IMR-90 (cell line): ENCODE measurements around the gene LRRC70. TPM values are rescaled to one million over a fixed set of nuclear protein-coding genes. Genes with fewer than 3 reads are reported as not detected.

Source experiments
- ATAC-seq: fragments of 200-7000 bp; cut with Tn5 transposase; 2 replicates; pipeline ENCODE4 v1.9.1; 2020; ENCODE audit warnings: low read depth, mild to moderate bottlenecking, moderate library complexity
- BruUV-seq: library from RNA; stranded (reverse); fragments of 400-500 nt; replicated peaks from 2 replicates; lab custom pipeline; 2021; lab: Mats Ljungman, UMichigan
- CTCF ChIA-PET: fragments of 300-600 bp; formaldehyde crosslinking; extraction: SDS; loops from one replicate; lab custom pipeline; 2021; ENCODE audit warnings: antibody characterized with exemption; lab: Yijun Ruan, JAX
- POLR2A ChIA-PET: fragments of 300-600 bp; sonication (Branson Sonifier 250); formaldehyde crosslinking; loops from one replicate; lab custom pipeline; 2022; ENCODE audit warnings: antibody characterized with exemption; ENCODE audit not compliant: unreplicated experiment; lab: Charles Lee
- DNase-seq: peaks from one replicate; pipeline ENCODE4 v3.0.0; 2013
- H2AFZ ChIP-seq: replicated peaks from 2 replicates; pipeline ENCODE3; 2013; ENCODE audit warnings: low read length, mild to moderate bottlenecking; ENCODE audit not compliant: poor library complexity
- H2AK5ac ChIP-seq: 2 replicates; pipeline ENCODE4 v1.6.1; 2013; ENCODE audit warnings: low read depth, low read length, inconsistent platforms
- H2AK9ac ChIP-seq: replicated peaks from 2 replicates; pipeline ENCODE3; 2013; ENCODE audit warnings: mild to moderate bottlenecking, low read depth, low read length, moderate library complexity; ENCODE audit not compliant: poor library complexity
- H2BK120ac ChIP-seq: 2 replicates; pipeline ENCODE4 v1.6.1; 2013; ENCODE audit warnings: low read depth, low read length, inconsistent platforms
- H2BK15ac ChIP-seq: 3 replicates; pipeline ENCODE4 v1.6.1; 2013; ENCODE audit warnings: low read depth, low read length, inconsistent platforms
- H2BK20ac ChIP-seq: 2 replicates; pipeline ENCODE4 v1.6.1; 2013; ENCODE audit warnings: low read depth, mild to moderate bottlenecking, inconsistent platforms, low read length, moderate library complexity
- H2BK5ac ChIP-seq: 2 replicates; pipeline ENCODE4 v1.6.1; 2013; ENCODE audit warnings: mild to moderate bottlenecking, low read depth, low read length, inconsistent platforms; ENCODE audit not compliant: poor library complexity, severe bottlenecking
- H3K14ac ChIP-seq: replicated peaks from 2 replicates; pipeline ENCODE4 v1.6.1; 2013; ENCODE audit warnings: low read depth, low read length, inconsistent platforms
- H3K18ac ChIP-seq: 2 replicates; pipeline ENCODE4 v1.6.1; 2013; ENCODE audit warnings: low read depth, low read length, control low read depth
- H3K23ac ChIP-seq: 2 replicates; pipeline ENCODE4 v1.6.1; 2013; ENCODE audit warnings: low read depth, low read length, inconsistent platforms
- H3K27ac ChIP-seq: 2 replicates; pipeline ENCODE4 v1.5.1; 2013; ENCODE audit warnings: mild to moderate bottlenecking, control low read depth, low read length; ENCODE audit not compliant: insufficient read depth
- H3K27me3 ChIP-seq: 2 replicates; pipeline ENCODE4 v1.6.1; 2013; ENCODE audit warnings: low read length; ENCODE audit not compliant: control insufficient read depth, insufficient read depth
- H3K36me3 ChIP-seq: 2 replicates; pipeline ENCODE4 v1.6.1; 2013; ENCODE audit warnings: low read length, mixed read lengths; ENCODE audit not compliant: control insufficient read depth, insufficient read depth
- H3K4ac ChIP-seq: 2 replicates; pipeline ENCODE4 v1.6.1; 2013; ENCODE audit warnings: low read depth, low read length, inconsistent platforms
- H3K4me1 ChIP-seq: 2 replicates; pipeline ENCODE4 v1.6.1; 2013; ENCODE audit warnings: low read length, mixed read lengths; ENCODE audit not compliant: control insufficient read depth, insufficient read depth
- H3K4me2 ChIP-seq: 2 replicates; pipeline ENCODE4 v1.6.1; 2013; ENCODE audit warnings: low read depth, mild to moderate bottlenecking, control low read depth, low read length, moderate library complexity
- H3K4me3 ChIP-seq: 2 replicates; pipeline ENCODE4 v1.5.1; 2013; ENCODE audit warnings: low read depth, mild to moderate bottlenecking, control low read depth, low read length, moderate library complexity; ENCODE audit not compliant: insufficient read depth
- H3K56ac ChIP-seq: 2 replicates; pipeline ENCODE4 v1.6.1; 2013; ENCODE audit warnings: low read length, inconsistent platforms; ENCODE audit not compliant: insufficient read depth; ENCODE audit errors: extremely low read depth
- H3K79me1 ChIP-seq, 2 experiments: 2 replicates each; pipeline ENCODE4 v1.6.1; 2013; ENCODE audit warnings: low read length in 2 of 2, inconsistent platforms in 1 of 2, low read depth in 1 of 2
- H3K9ac ChIP-seq: 2 replicates; pipeline ENCODE4 v1.6.1; 2013; ENCODE audit warnings: low read depth, low read length, control low read depth
- H3K9me1 ChIP-seq: 2 replicates; pipeline ENCODE4 v1.6.1; 2013; ENCODE audit warnings: low read length, inconsistent platforms; ENCODE audit not compliant: insufficient read depth
- H3K9me3 ChIP-seq: 2 replicates; pipeline ENCODE4 v1.6.1; 2013; ENCODE audit warnings: low read length; ENCODE audit not compliant: control insufficient read depth, insufficient read depth
- H4K20me1 ChIP-seq: 2 replicates; pipeline ENCODE4 v1.6.1; 2013; ENCODE audit warnings: low read length, inconsistent platforms; ENCODE audit not compliant: insufficient read depth
- H4K5ac ChIP-seq: 2 replicates; pipeline ENCODE4 v1.6.1; 2013; ENCODE audit warnings: mild to moderate bottlenecking, low read depth, low read length, control low read depth
- H4K8ac ChIP-seq, 2 experiments: 2 replicates each; pipeline ENCODE4 v1.6.1; 2013; ENCODE audit warnings: low read depth in 2 of 2, low read length in 2 of 2, control low read depth in 1 of 2, inconsistent platforms in 1 of 2
- H4K91ac ChIP-seq: 2 replicates; pipeline ENCODE4 v1.6.1; 2013; ENCODE audit warnings: low read depth, low read length, inconsistent platforms; ENCODE audit not compliant: insufficient read depth
- BHLHE40 ChIP-seq: fragments of 150-350 bp; IDR thresholded peaks from 2 replicates; pipeline ENCODE4 v1.6.1; 2016; ENCODE audit warnings: mild to moderate bottlenecking, low read depth, low read length
- CEBPB ChIP-seq: IDR thresholded peaks from 2 replicates; pipeline ENCODE4 v1.6.1; 2012; ENCODE audit warnings: low read depth, low read length, improper control_type of control experiment
- CHD1 ChIP-seq: IDR thresholded peaks from 2 replicates; pipeline ENCODE4 v1.6.1; 2012; ENCODE audit warnings: low read depth, low read length, improper control_type of control experiment
- FOS ChIP-seq: fragments of 150-350 bp; IDR thresholded peaks from 2 replicates; pipeline ENCODE4 v1.6.1; 2016; ENCODE audit warnings: low read depth, low read length
- MAFK ChIP-seq: IDR thresholded peaks from 2 replicates; pipeline ENCODE4 v1.6.1; 2012; ENCODE audit warnings: low read depth, low read length, improper control_type of control experiment
- MAZ ChIP-seq: IDR thresholded peaks from 2 replicates; pipeline ENCODE4 v1.6.1; 2012; ENCODE audit warnings: low read depth, mild to moderate bottlenecking, low read length, improper control_type of control experiment, moderate library complexity, borderline replicate concordance
- MXI1 ChIP-seq: IDR thresholded peaks from 2 replicates; pipeline ENCODE4 v1.6.1; 2012; ENCODE audit warnings: low read depth, mild to moderate bottlenecking, low read length, moderate library complexity, borderline replicate concordance
- NFE2L2 ChIP-seq: fragments of 150-350 bp; IDR thresholded peaks from 2 replicates; pipeline ENCODE4 v1.6.1; 2016; ENCODE audit warnings: low read depth, mild to moderate bottlenecking, low read length
- POLR2A ChIP-seq: IDR thresholded peaks from 2 replicates; pipeline ENCODE4 v1.6.1; 2012; ENCODE audit warnings: mild to moderate bottlenecking, low read depth, low read length
- RAD21 ChIP-seq: IDR thresholded peaks from 2 replicates; pipeline ENCODE4 v1.6.1; 2012; ENCODE audit warnings: low read length, improper control_type of control experiment
- RCOR1 ChIP-seq: IDR thresholded peaks from 2 replicates; pipeline ENCODE4 v1.6.1; 2012; ENCODE audit warnings: mild to moderate bottlenecking, low read length, improper control_type of control experiment; ENCODE audit not compliant: insufficient replicate concordance
- SMC3 ChIP-seq: fragments of 150-350 bp; IDR thresholded peaks from 2 replicates; pipeline ENCODE4 v1.6.1; 2016; ENCODE audit warnings: low read depth, mild to moderate bottlenecking, antibody characterized with exemption, low read length, moderate library complexity
- WGBS, 2 experiments: methylation state at CpG; one replicate each; pipeline versions ENCODE4 v1.1.5 to v1.1.7; 2013; ENCODE audit warnings: missing lambda C conversion rate in 2 of 2; ENCODE audit not compliant: insufficient read length in 1 of 2; ENCODE audit errors: extremely low coverage in 2 of 2; 5-methylcytosine and 5-hydroxymethylcytosine counted together
- dilution Hi-C: fragments of 300-500 bp; cut with HindIII; formaldehyde crosslinking; loops from one replicate; pipeline ENCODE4 v1.14.3; 2018; ENCODE audit warnings: low sequenced_read_pairs; ENCODE audit not compliant: unreplicated experiment
- in situ Hi-C: fragments of 300-500 bp; cut with MboI; formaldehyde crosslinking; loops from 3 replicates; pipeline ENCODE4 v1.14.3; 2019; ENCODE audit warnings: low sequenced_read_pairs, inconsistent platforms, mixed read lengths
- intact Hi-C: fragments of 100-400 bp; cut with micrococcal nuclease; formaldehyde crosslinking; loops from 2 replicates; pipeline ENCODE4 v1.10.0; 2022
- polyA plus RNA-seq, 3 experiments: library from polyadenylated mRNA; depleted of rRNA; stranded (reverse); fragments of >200 nt; gene quantifications; 2 replicates each; pipeline ENCODE4 v1.2.3, GENCODE V29; 2012; ENCODE audit warnings: low replicate concordance in 1 of 3
- total RNA-seq: library from RNA; depleted of rRNA; stranded (reverse); fragments of >200 nt; gene quantifications from 2 replicates; pipeline ENCODE4 v1.2.3, GENCODE V29; 2012
- TF ChIP-seq, protein P1 (sequence below): fragments of 150-350 bp; IDR thresholded peaks from 2 replicates; pipeline ENCODE4 v1.6.1; 2016; ENCODE audit warnings: low read depth, mild to moderate bottlenecking, low read length, moderate library complexity, borderline replicate concordance
- TF ChIP-seq, protein P2 (sequence below): fragments of 150-350 bp; IDR thresholded peaks from 2 replicates; pipeline ENCODE4 v1.6.1; 2017; ENCODE audit warnings: mild to moderate bottlenecking, antibody characterized with exemption, low read length, low read depth

Gene LRRC70
- total and polyA plus RNA-seq, 2 of the 4 experiments (the other 2 are of a cell fraction), result 0.19 to 0.36 TPM

DNA sequence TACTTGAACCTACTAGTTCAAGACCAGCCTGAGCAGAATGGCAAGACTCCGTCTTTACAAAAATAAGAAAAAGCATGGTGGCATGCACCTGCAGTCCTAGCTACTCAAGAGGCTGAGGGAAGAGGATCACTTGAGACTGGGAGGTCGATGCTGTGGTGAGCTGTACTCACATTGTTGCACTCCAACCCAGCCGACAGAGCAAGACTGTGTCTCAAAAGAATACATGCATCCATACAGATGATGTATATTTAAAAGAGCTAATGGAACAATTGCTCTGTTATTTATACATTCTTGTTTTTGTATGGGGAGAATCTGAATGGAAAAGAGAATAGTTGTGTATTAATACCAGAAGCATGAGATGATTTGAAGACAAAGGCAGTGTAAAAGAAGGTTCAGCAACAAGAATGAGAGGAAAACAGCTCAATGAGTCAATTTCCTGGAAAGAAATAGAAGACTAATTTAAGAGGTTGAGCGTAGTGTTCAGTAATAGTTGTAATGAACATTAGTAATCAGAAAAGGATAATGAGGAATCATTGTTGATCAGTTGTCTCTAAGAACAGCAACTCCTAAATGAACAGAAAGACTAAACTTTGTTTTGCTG is 1.9 kb upstream of the LRRC70 start:
- H2BK120ac ChIP-seq, result no peak overlapping the region
- H4K20me1 ChIP-seq, result no peaks in the 10 kb centered on the region
- H3K79me1 ChIP-seq, result no peaks in the 10 kb centered on the region; a peak in 1 of 4 replicates
- ChIA-PET CTCF (no interaction called here), POLR2A (no interaction called here)
- no peak overlapping the region for H2AK9ac ChIP-seq
- no peak overlapping the region for H2BK20ac ChIP-seq
- BruUV-seq, result no TSS peak
- H3K18ac ChIP-seq, result no peak overlapping the region
- H2BK15ac ChIP-seq, result no peak overlapping the region
- no peak overlapping the region for H3K9ac ChIP-seq
- H3K36me3 ChIP-seq, result peaks cover 1% of the 10 kb centered on the region; the same call in 1 of the 2 replicates
- H3K4me2 ChIP-seq, result no peak overlapping the region
- H3K9me3 ChIP-seq, result no peaks in the 10 kb centered on the region
- 100% methylated on average over 1 of the region's 4 CpGs; no CpG with 5 or more reads in 1 of the 2 experiments for WGBS, 2 experiments
- no peak overlapping the region for H4K91ac ChIP-seq
- no peak overlapping the region for H3K27ac ChIP-seq
- no peak overlapping the region for H3K23ac ChIP-seq
- in situ Hi-C loops (no loop called here), intact Hi-C loops (no loop called here), dilution Hi-C loops (no loop called here)
- no peak overlapping the region for H3K4ac ChIP-seq
- H2AK5ac ChIP-seq, result no peak overlapping the region
- no peak overlapping the region for H3K4me3 ChIP-seq
- DNase-seq (no peak), ATAC-seq (no peak)
- H3K9me1 ChIP-seq, result no peaks in the 10 kb centered on the region
- no peak overlapping the region for H2BK5ac ChIP-seq
- no peak overlapping the region; a peak in 1 of 4 replicates for H4K8ac ChIP-seq
- no peak overlapping the region for H3K14ac ChIP-seq
- no peaks in the 10 kb centered on the region for H3K27me3 ChIP-seq
- no peak overlapping the region for H4K5ac ChIP-seq
- no peaks in the 10 kb centered on the region for H3K4me1 ChIP-seq
- no peak overlapping the region for H2AFZ ChIP-seq
- TF ChIP-seq RCOR1 (no peak), CEBPB (no peak), CHD1 (no peak), NFE2L2 (no peak), BHLHE40 (no peak), POLR2A (no peak), RAD21 (no peak), MXI1 (no peak), FOS (no peak), SMC3 (no peak), MAFK (no peak), MAZ (no peak)
- TF ChIP-seq, protein P1, sequence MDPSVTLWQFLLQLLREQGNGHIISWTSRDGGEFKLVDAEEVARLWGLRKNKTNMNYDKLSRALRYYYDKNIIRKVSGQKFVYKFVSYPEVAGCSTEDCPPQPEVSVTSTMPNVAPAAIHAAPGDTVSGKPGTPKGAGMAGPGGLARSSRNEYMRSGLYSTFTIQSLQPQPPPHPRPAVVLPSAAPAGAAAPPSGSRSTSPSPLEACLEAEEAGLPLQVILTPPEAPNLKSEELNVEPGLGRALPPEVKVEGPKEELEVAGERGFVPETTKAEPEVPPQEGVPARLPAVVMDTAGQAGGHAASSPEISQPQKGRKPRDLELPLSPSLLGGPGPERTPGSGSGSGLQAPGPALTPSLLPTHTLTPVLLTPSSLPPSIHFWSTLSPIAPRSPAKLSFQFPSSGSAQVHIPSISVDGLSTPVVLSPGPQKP, result no peak
- TF ChIP-seq, protein P2, sequence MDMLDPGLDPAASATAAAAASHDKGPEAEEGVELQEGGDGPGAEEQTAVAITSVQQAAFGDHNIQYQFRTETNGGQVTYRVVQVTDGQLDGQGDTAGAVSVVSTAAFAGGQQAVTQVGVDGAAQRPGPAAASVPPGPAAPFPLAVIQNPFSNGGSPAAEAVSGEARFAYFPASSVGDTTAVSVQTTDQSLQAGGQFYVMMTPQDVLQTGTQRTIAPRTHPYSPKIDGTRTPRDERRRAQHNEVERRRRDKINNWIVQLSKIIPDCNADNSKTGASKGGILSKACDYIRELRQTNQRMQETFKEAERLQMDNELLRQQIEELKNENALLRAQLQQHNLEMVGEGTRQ, result no peak
- no peak overlapping the region for H3K56ac ChIP-seq
